ENCODE measurements around the gene SCAF1. TPM values are rescaled to one million over a fixed set of nuclear protein-coding genes. Genes with fewer than 3 reads are reported as not detected.

The SCAF1 gene
- total and polyA plus RNA-seq, 7 donors = 23.0 to 72.9 (median 45.5) TPM

DNA sequence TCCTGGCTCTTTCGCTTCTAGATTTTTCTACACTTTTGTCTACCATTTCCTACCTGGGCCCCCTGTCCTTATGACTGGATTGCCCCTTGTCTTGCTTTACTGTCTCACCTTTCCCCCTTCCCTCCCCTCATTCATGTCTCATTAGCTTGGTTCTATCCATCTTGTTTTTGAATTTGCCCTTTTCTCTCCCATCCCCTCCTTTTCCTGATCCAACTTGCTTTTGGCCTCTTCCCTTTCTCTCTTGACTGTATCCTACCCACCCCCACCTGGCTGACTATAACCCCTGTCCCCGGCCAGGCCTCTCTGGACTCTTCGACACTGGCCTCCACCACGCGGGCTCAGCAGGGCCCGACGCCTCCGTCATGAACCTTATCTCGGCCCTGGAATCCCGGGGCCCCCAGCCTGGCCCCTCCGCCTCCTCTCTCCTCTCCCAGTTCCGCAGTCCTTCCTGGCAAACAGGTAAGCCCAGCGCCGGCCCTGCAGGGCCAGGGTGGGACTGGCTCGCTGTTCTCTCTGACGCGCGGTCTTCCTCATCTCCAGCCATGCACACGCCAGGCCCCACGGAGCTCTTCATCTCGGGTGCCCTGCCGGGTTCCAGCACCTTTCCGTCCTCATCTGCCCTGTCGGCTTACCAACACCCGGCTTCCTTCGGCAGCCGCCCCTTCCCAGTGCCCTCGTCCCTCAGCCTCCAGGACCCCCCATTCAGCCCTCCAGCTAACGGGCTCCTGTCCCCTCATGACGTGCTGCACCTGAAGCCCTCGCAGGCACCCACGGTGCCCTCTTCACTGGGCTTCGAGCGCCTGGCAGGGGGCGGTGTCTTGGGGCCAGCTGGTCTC, 47.6 kb upstream of the SCAF1 start:
- intact Hi-C loops (cut with DNase I) = loop anchor here (5.0 kb wide), 1 partner anchor 43 kb away; no protein-coding TSS in a partner anchor
- DNase-seq (peak; percentile 16 to 52), ATAC-seq (no peak)
- 89 to 94% (median 90%) methylated on average over 35 of the region's 35 CpGs for WGBS, 3 donors
- Histone ChIP-seq H3K9me3 (no peaks in the 10 kb centered on the region), H3K4me3 (peak overlapping the region; percentile 78), H3K4me1 (peaks cover 16% of the 10 kb centered on the region), H3K27me3 (ENCODE audit: insufficient read depth in 3 of 3, low read length in 2 of 3) (no peaks in the 10 kb centered on the region), H3K36me3 (ENCODE audit: insufficient read depth in 1 of 2, low read depth in 1 of 2) (peaks cover 0 to 53% of the 10 kb centered on the region in 2 donors), H3K27ac (peak overlapping the region; percentile 93)
- TF ChIP-seq, protein P1, sequence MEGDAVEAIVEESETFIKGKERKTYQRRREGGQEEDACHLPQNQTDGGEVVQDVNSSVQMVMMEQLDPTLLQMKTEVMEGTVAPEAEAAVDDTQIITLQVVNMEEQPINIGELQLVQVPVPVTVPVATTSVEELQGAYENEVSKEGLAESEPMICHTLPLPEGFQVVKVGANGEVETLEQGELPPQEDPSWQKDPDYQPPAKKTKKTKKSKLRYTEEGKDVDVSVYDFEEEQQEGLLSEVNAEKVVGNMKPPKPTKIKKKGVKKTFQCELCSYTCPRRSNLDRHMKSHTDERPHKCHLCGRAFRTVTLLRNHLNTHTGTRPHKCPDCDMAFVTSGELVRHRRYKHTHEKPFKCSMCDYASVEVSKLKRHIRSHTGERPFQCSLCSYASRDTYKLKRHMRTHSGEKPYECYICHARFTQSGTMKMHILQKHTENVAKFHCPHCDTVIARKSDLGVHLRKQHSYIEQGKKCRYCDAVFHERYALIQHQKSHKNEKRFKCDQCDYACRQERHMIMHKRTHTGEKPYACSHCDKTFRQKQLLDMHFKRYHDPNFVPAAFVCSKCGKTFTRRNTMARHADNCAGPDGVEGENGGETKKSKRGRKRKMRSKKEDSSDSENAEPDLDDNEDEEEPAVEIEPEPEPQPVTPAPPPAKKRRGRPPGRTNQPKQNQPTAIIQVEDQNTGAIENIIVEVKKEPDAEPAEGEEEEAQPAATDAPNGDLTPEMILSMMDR (IDR thresholded peaks at IDR 0.05) = no peak

DNA sequence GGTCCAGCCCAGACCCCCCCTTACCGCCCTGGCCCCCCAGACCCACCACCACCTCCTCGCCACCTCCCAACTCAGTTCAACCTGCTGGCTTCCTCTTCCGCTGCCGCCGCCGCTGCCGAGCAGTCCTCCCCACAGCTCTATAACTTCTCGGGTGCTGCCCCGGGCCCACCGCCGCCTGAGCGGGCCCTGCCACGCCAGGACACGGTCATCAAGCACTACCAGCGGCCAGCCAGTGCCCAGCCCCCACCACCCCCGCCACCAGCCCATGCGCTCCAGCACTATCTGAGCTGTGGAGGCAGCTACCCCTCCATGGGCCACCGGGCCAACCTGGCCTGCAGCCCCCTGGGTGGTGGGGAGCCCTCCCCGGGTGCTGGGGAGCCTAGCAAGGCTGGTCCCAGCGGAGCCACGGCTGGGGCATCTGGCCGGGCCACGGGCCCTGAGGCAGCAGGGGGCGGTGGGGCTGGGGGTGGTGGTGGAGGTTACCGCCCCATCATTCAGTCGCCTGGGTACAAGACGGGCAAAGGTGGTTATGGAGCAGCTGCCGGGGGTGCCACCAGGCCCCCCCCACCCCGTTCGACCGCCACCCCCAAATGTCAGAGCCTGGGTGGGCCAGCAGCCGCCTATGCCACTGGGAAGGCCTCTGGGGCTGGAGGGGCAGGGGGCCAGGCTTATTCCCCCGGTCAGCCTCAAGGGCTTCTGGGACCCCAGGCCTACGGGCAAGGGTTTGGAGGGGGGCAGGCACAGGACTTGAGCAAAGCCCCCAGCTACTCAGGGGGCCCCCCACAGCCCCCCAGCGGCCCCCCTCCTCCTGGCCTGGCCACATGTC, 46.8 kb upstream of the SCAF1 start:
- no peak overlapping the region for H3K4me3 ChIP-seq
- WGBS, 3 donors = 89 to 93% (median 89%) methylated on average over 30 to 35 of the region's 35 CpGs
- ATAC-seq (no peak), DNase-seq (no peak)
- intact Hi-C loops (cut with DNase I) = loop anchor here (5.0 kb wide), 1 partner anchor 42 kb away; no protein-coding TSS in a partner anchor
- peaks cover 0 to 62% of the 10 kb centered on the region in 2 donors for H3K36me3 ChIP-seq (ENCODE audit: insufficient read depth in 1 of 2, low read depth in 1 of 2)
- no peak overlapping the region for H3K27ac ChIP-seq
- TF ChIP-seq, protein P1 (IDR thresholded peaks at IDR 0.05) = no peak
- no peaks in the 10 kb centered on the region for H3K9me3 ChIP-seq
- H3K27me3 ChIP-seq (ENCODE audit: insufficient read depth in 3 of 3, low read length in 2 of 3) = no peaks in the 10 kb centered on the region
- peaks cover 16% of the 10 kb centered on the region for H3K4me1 ChIP-seq

DNA sequence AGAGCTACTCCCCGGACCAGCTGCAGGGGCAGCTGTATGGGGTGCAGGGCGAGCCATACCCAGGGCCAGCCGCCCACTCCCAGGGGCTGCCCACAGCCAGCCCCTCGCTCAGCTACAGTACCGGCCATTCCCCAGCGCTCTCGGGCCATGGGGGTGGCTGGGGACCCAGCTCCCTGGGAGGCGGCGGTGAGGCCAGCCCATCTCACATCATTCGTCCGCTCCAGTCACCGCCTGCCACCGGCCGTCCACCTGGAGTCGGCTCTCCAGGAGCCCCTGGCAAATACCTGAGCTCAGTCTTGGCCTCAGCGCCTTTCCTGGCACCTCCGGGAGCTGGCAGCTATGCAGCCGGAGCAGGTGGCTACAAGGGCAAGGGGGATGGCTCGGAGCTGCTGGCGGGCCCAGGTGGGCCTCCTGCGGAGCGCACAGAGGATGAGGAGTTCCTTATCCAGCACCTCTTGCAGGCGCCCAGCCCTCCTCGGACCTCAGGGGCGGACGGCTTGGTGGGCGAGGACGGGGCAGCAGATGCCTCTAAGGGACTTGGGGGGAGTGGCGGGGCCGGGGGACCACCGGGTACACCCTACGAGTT, 46.1 kb upstream of the SCAF1 start:
- H3K27ac ChIP-seq = no peak overlapping the region

GRCh38 chr19:49596407-49596806, 45.6 kb upstream of the SCAF1 start:
- Histone ChIP-seq H3K36me3 (ENCODE audit: insufficient read depth in 1 of 2, low read depth in 1 of 2) (peaks cover 0 to 72% of the 10 kb centered on the region in 2 donors), H3K4me3 (no peak overlapping the region), H3K4me1 (peaks cover 16% of the 10 kb centered on the region), H3K27me3 (ENCODE audit: insufficient read depth in 3 of 3, low read length in 2 of 3) (no peaks in the 10 kb centered on the region), H3K9me3 (no peaks in the 10 kb centered on the region), H3K27ac (no peak overlapping the region)
- 83 to 92% (median 89%) methylated on average over 6 to 15 of the region's 15 CpGs for WGBS, 3 donors
- intact Hi-C loops (cut with DNase I) = no loop called here
- TF ChIP-seq, protein P1 (IDR thresholded peaks at IDR 0.05) = no peak
- DNase-seq = no peak
- ATAC-seq = no peak

More for the DNA sequence above, 46.1 kb upstream of the SCAF1 start:
- H3K36me3 ChIP-seq (ENCODE audit: insufficient read depth in 1 of 2, low read depth in 1 of 2) = peaks cover 0 to 69% of the 10 kb centered on the region in 2 donors
- TF ChIP-seq, protein P1 (IDR thresholded peaks at IDR 0.05) = no peak
- no peaks in the 10 kb centered on the region for H3K9me3 ChIP-seq
- intact Hi-C loops (cut with DNase I) = no loop called here
- peaks cover 16% of the 10 kb centered on the region for H3K4me1 ChIP-seq
- no peaks in the 10 kb centered on the region for H3K27me3 ChIP-seq (ENCODE audit: insufficient read depth in 3 of 3, low read length in 2 of 3)
- ATAC-seq (no peak), DNase-seq (no peak)
- no peak overlapping the region for H3K4me3 ChIP-seq
- 79 to 84% (median 82%) methylated on average over 18 to 32 of the region's 32 CpGs for WGBS, 3 donors

All from psoas muscle (tissue), 8 donors.